SU-DHL-6 (cell line): Measurements from ENCODE around the gene GAREM2.

Experiments
- H2AFZ ChIP-seq: fragments of 200-600 bp; sonication (generic); 2 replicates; pipeline ENCODE4 v1.6.1; 2014; ENCODE audit warnings: low read depth, mild to moderate bottlenecking, moderate library complexity, mixed read lengths, antibody characterized with exemption, low read length; ENCODE audit not compliant: severe bottlenecking
- H3F3A ChIP-seq: fragments of 200-600 bp; shearing (Covaris generic); 2 replicates; pipeline ENCODE4 v1.6.0; 2016; ENCODE audit warnings: antibody characterized with exemption, mild to moderate bottlenecking; ENCODE audit not compliant: insufficient read depth
- H3K27ac ChIP-seq: fragments of 200-600 bp; sonication (generic); 2 replicates; pipeline ENCODE4 v1.5.1; 2016; ENCODE audit warnings: low read depth, mild to moderate bottlenecking, low read length, moderate library complexity, mixed read lengths
- H3K27me3 ChIP-seq: fragments of 200-600 bp; sonication (generic), shearing (Covaris generic); 2 replicates; pipeline ENCODE4 v1.6.0; 2014; ENCODE audit warnings: mild to moderate bottlenecking, low read length
- H3K36me3 ChIP-seq: fragments of 200-600 bp; sonication (generic); 2 replicates; pipeline ENCODE4 v1.6.1; 2014; ENCODE audit warnings: mild to moderate bottlenecking, low read length, mixed read lengths
- H3K4me2 ChIP-seq: fragments of 300-600, 200-600 bp; shearing (Covaris generic), sonication (generic); 2 replicates; pipeline ENCODE4 v1.6.0; 2014; ENCODE audit warnings: low read length, low read depth, mild to moderate bottlenecking; ENCODE audit not compliant: poor library complexity, severe bottlenecking
- H3K4me3 ChIP-seq: fragments of 200-600 bp; sonication (generic); 2 replicates; pipeline ENCODE4 v1.5.1; 2014; ENCODE audit warnings: antibody characterized with exemption, low read length, mild to moderate bottlenecking, mixed read lengths; ENCODE audit not compliant: insufficient read depth, poor library complexity, severe bottlenecking
- H3K79me2 ChIP-seq: fragments of 200-600 bp; sonication (generic); 2 replicates; pipeline ENCODE4 v1.6.1; 2014; ENCODE audit warnings: mild to moderate bottlenecking, low read length, moderate library complexity; ENCODE audit not compliant: insufficient read depth
- H3K9ac ChIP-seq: fragments of 200-600 bp; sonication (generic); 2 replicates; pipeline ENCODE4 v1.7.0; 2014; ENCODE audit warnings: mild to moderate bottlenecking, low read length
- H3K9me2 ChIP-seq: fragments of 200-600 bp; sonication (generic); replicated peaks from 2 replicates; pipeline ENCODE4 v1.6.1; 2014; ENCODE audit warnings: low read length; ENCODE audit not compliant: insufficient read depth
- H3K9me3 ChIP-seq: fragments of 200-600 bp; sonication (generic); 2 replicates; pipeline ENCODE4 v1.6.1; 2014; ENCODE audit warnings: low read length, mixed read lengths; ENCODE audit not compliant: insufficient read depth
- H4K20me1 ChIP-seq: fragments of 200-600 bp; sonication (generic); 2 replicates; pipeline ENCODE4 v1.6.1; 2014; ENCODE audit warnings: low read depth, mild to moderate bottlenecking, antibody characterized with exemption, low read length, moderate library complexity, mixed read lengths
- EZH2phosphoT487 ChIP-seq: fragments of 200-600 bp; sonication (generic), shearing (Covaris generic); conservative IDR thresholded peaks from 2 replicates; pipeline ENCODE4 v1.6.1; 2018; ENCODE audit warnings: mild to moderate bottlenecking, antibody characterized with exemption, low read length, moderate library complexity, mixed read lengths
- TF ChIP-seq, protein P1 (sequence below): fragments of 200-600 bp; sonication (generic); IDR thresholded peaks from one replicate; pipeline ENCODE4 v1.5.1; 2017; ENCODE audit warnings: antibody characterized with exemption, mild to moderate bottlenecking, low read length, moderate library complexity; ENCODE audit not compliant: insufficient read depth, poor library complexity, severe bottlenecking

Gene GAREM2

DNA sequence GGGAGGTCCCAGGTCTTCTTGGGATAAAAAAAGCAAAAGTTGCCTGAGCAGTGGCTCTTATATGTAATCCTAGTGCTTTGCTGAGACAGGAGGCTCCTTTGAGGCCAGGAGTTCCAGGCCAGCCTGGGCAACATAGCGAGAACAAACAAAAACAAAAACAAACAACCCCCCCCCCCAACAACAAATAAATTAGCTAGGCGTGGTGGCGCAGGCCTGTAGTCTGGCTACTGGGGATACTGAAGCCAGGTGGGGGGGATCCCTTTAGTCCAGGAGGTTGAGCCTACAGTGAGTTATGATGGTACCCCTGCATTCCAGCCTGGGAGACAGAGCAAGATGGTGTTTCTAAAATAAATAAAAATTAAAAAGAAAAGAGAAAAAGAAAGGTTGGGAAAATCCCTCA is 5.4 kb downstream of the GAREM2 start:
- H3K9me3 ChIP-seq: no peaks in the 10 kb centered on the region
- no peak overlapping the region for H3K4me2 ChIP-seq
- H3K27me3 ChIP-seq: no peaks in the 10 kb centered on the region
- no peaks in the 10 kb centered on the region for H4K20me1 ChIP-seq
- H3K27ac ChIP-seq: no peak overlapping the region
- TF ChIP-seq, protein P1, sequence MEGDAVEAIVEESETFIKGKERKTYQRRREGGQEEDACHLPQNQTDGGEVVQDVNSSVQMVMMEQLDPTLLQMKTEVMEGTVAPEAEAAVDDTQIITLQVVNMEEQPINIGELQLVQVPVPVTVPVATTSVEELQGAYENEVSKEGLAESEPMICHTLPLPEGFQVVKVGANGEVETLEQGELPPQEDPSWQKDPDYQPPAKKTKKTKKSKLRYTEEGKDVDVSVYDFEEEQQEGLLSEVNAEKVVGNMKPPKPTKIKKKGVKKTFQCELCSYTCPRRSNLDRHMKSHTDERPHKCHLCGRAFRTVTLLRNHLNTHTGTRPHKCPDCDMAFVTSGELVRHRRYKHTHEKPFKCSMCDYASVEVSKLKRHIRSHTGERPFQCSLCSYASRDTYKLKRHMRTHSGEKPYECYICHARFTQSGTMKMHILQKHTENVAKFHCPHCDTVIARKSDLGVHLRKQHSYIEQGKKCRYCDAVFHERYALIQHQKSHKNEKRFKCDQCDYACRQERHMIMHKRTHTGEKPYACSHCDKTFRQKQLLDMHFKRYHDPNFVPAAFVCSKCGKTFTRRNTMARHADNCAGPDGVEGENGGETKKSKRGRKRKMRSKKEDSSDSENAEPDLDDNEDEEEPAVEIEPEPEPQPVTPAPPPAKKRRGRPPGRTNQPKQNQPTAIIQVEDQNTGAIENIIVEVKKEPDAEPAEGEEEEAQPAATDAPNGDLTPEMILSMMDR: no peak
- no peak for TF ChIP-seq EZH2phosphoT487
- no peak overlapping the region for H2AFZ ChIP-seq
- no peak overlapping the region for H3K9ac ChIP-seq
- no peaks in the 10 kb centered on the region for H3K36me3 ChIP-seq
- H3K79me2 ChIP-seq: no peaks in the 10 kb centered on the region
- H3F3A ChIP-seq: no peaks in the 10 kb centered on the region
- H3K9me2 ChIP-seq: no peaks in the 10 kb centered on the region
- no peak overlapping the region for H3K4me3 ChIP-seq

- Histone ChIP-seq H4K20me1 (no peaks in the 10 kb centered on the region), H3K4me2 (no peak overlapping the region), H2AFZ (no peak overlapping the region), H3K9ac (no peak overlapping the region), H3K36me3 (no peaks in the 10 kb centered on the region), H3K79me2 (no peaks in the 10 kb centered on the region), H3K9me3 (no peaks in the 10 kb centered on the region), H3K27ac (no peak overlapping the region), H3K9me2 (no peaks in the 10 kb centered on the region), H3K4me3 (no peak overlapping the region), H3F3A (0 out of 2 replicates have a peak, but pooled peaks cover 2% of the 10 kb centered on the region), H3K27me3 (no peaks in the 10 kb centered on the region)
- no peak for TF ChIP-seq EZH2phosphoT487
- TF ChIP-seq, protein P1: no peak
Observed at GRCh38 chr2:26178746-26179436, 6.0 kb downstream of the GAREM2 start.

- Histone ChIP-seq H3K36me3 (no peaks in the 10 kb centered on the region), H3K27me3 (no peaks in the 10 kb centered on the region), H3K4me3 (no peak overlapping the region)
Observed at GRCh38 chr2:26179446-26179913, 6.6 kb downstream of the GAREM2 start.

More at GRCh38 chr2:26179446-26179913, 6.6 kb downstream of the GAREM2 start:
- Histone ChIP-seq H3K4me2 (no peak overlapping the region), H3K9me3 (no peaks in the 10 kb centered on the region), H4K20me1 (no peaks in the 10 kb centered on the region), H3K9me2 (no peaks in the 10 kb centered on the region), H3F3A (0 out of 2 replicates have a peak, but pooled peaks cover 2% of the 10 kb centered on the region), H2AFZ (no peak overlapping the region), H3K79me2 (no peaks in the 10 kb centered on the region), H3K27ac (no peak overlapping the region), H3K9ac (no peak overlapping the region)
- TF ChIP-seq EZH2phosphoT487: no peak
- TF ChIP-seq, protein P1: no peak
